K562 (cell line): ENCODE measurements around the gene HAUS7. TPM values are rescaled to one million over a fixed set of nuclear protein-coding genes. Genes with fewer than 3 reads are reported as not detected.

Experiments used
- ATAC-seq: fragments of 200-7000 bp; cut with Tn5 transposase; 3 replicates; pipeline ENCODE4 v1.9.1; 2020; ENCODE audit warnings: moderate library complexity
- BruUV-seq: library from RNA; stranded (reverse); fragments of 400-500 nt; replicated peaks from 2 replicates; lab custom pipeline; 2021; lab: Mats Ljungman, UMichigan
- CTCF ChIA-PET: fragments of 300-600 bp; formaldehyde crosslinking; extraction: SDS; loops from one replicate; lab custom pipeline; 2021; ENCODE audit warnings: low intra/inter-chr PET ratio; lab: Yijun Ruan, JAX
- POLR2A ChIA-PET: fragments of 300-600, 350-650 bp; sonication (Branson Sonifier 250); formaldehyde crosslinking; extraction: SDS; loops from one replicate; lab custom pipeline; 2021; ENCODE audit warnings: antibody characterized with exemption, inconsistent platforms; lab: Yijun Ruan, JAX
- DNase-seq, 4 experiments: peaks; one replicate each; pipeline versions ENCODE4 v3.0.0 to v3.0.0-alpha.2; 2011 to 2018; ENCODE audit warnings: low spot score in 3 of 4, mixed read lengths in 3 of 4; ENCODE audit errors: extremely low read depth in 1 of 4
- FAIRE-seq: peaks from 2 replicates; lab custom pipeline; 2011; peaks lifted over from hg19 to GRCh38; lab: Jason Lieb, UNC
- H2AFZ ChIP-seq: 2 replicates; pipeline ENCODE4 v1.6.0; 2011; ENCODE audit warnings: low read depth, low read length, control low read depth, inconsistent platforms
- H3K27ac ChIP-seq: fragments of 200-600 bp; 3 replicates; pipeline ENCODE4 v1.8.0; 2011; ENCODE audit warnings: low read depth, mild to moderate bottlenecking, control low read depth, inconsistent platforms, low read length, moderate library complexity, mixed read lengths; ENCODE audit errors: extremely low read depth
- H3K27me3 ChIP-seq, 2 experiments: fragments of 300-600 bp in 1 of 2; 2 replicates in 1 of 2; 3 replicates in 1 of 2; pipeline versions ENCODE4 v1.6.0 to v1.8.0; 2011; ENCODE audit warnings: inconsistent platforms in 2 of 2, low read length in 2 of 2, mild to moderate bottlenecking in 1 of 2, mixed read lengths in 1 of 2, moderate library complexity in 1 of 2; ENCODE audit not compliant: control insufficient read depth in 2 of 2, insufficient read depth in 2 of 2
- H3K36me3 ChIP-seq: fragments of 300-600 bp; 3 replicates; pipeline ENCODE4 v1.8.0; 2011; ENCODE audit warnings: mild to moderate bottlenecking, low read length, inconsistent platforms; ENCODE audit not compliant: control insufficient read depth, insufficient read depth
- H3K4me1 ChIP-seq, 2 experiments: fragments of 200-600 bp in 1 of 2; replicated peaks in 1 of 2; 2 replicates in 1 of 2; 3 replicates in 1 of 2; pipeline versions ENCODE4 v1.5.1 to v1.8.0; 2011; ENCODE audit warnings: inconsistent platforms in 2 of 2, low read length in 2 of 2, mild to moderate bottlenecking in 1 of 2, mixed read lengths in 1 of 2, moderate library complexity in 1 of 2; ENCODE audit not compliant: control insufficient read depth in 2 of 2, insufficient read depth in 2 of 2
- H3K4me2 ChIP-seq: 2 replicates; pipeline ENCODE4 v1.6.1; 2011; ENCODE audit warnings: low read length, control low read depth, inconsistent platforms, mixed read lengths; ENCODE audit not compliant: insufficient read depth
- H3K4me3 ChIP-seq: fragments of 200-600 bp; sonication (generic), shearing (Covaris generic); 2 replicates; pipeline ENCODE4 v1.5.1; 2016; ENCODE audit warnings: control low read depth, inconsistent platforms
- H3K79me2 ChIP-seq: fragments of 200-600 bp; 3 replicates; pipeline ENCODE4 v1.8.0; 2011; ENCODE audit warnings: low read length, inconsistent platforms; ENCODE audit not compliant: control insufficient read depth, insufficient read depth
- H3K9ac ChIP-seq, 2 experiments: 2 replicates each; pipeline versions ENCODE4 v1.6.0 to v1.6.1; 2011; ENCODE audit warnings: low read depth in 2 of 2, low read length in 2 of 2, control low read depth in 1 of 2, inconsistent platforms in 1 of 2, mild to moderate bottlenecking in 1 of 2, mixed read lengths in 1 of 2; ENCODE audit not compliant: insufficient read depth in 1 of 2
- H3K9me1 ChIP-seq: one replicate; pipeline ENCODE4 v1.6.0; 2011; ENCODE audit warnings: inconsistent platforms, mild to moderate bottlenecking, low read length, moderate library complexity; ENCODE audit not compliant: control insufficient read depth, insufficient read depth
- H3K9me3 ChIP-seq: replicated peaks from 2 replicates; pipeline ENCODE4 v1.5.1; 2011; ENCODE audit warnings: low read depth, low read length, inconsistent platforms; ENCODE audit not compliant: control insufficient read depth, insufficient read depth
- H4K20me1 ChIP-seq: replicated peaks from 2 replicates; pipeline ENCODE4 v1.6.1; 2011; ENCODE audit warnings: low read length, inconsistent platforms, mixed read lengths; ENCODE audit not compliant: control insufficient read depth, insufficient read depth
- BRD9 ChIP-seq: fragments of 450-650 bp; IDR thresholded peaks from 2 replicates; pipeline ENCODE4 v1.6.1; 2018; ENCODE audit warnings: low read depth; ENCODE audit not compliant: partially characterized antibody
- FOXK1 ChIP-seq: sonication (generic); formaldehyde crosslinking; IDR thresholded peaks from 2 replicates; pipeline ENCODE4 v1.8.0; 2022; ENCODE audit warnings: missing genetic modification reagents, mild to moderate bottlenecking, borderline replicate concordance
- FOXM1 ChIP-seq, 2 experiments: fragments of 450-650 bp in 1 of 2; sonication (generic) in 1 of 2; formaldehyde crosslinking in 1 of 2; IDR thresholded peaks; 2 replicates each; pipeline versions ENCODE4 v1.6.1 to v1.9.0; 2017 to 2022; ENCODE audit warnings: low read depth in 2 of 2, mild to moderate bottlenecking in 2 of 2, missing genetic modification reagents in 1 of 2, moderate library complexity in 1 of 2
- GTF2F1 ChIP-seq: IDR thresholded peaks from 2 replicates; pipeline ENCODE4 v1.6.1; 2011; ENCODE audit warnings: low read depth, low read length, improper control_type of control experiment
- MAFG ChIP-seq: fragments of 450-650 bp; conservative IDR thresholded peaks from 2 replicates; pipeline ENCODE4 v1.6.1; 2016; ENCODE audit warnings: missing genetic modification characterization, missing compliant biosample characterization
- MTA1 ChIP-seq: fragments of 450-650 bp; IDR thresholded peaks from 2 replicates; pipeline ENCODE4 v1.6.1; 2017; ENCODE audit warnings: borderline replicate concordance
- NCOR1 ChIP-seq: fragments of 450-650 bp; IDR thresholded peaks from 2 replicates; pipeline ENCODE4 v1.6.1; 2016; ENCODE audit warnings: mild to moderate bottlenecking, moderate library complexity
- ZNF699 ChIP-seq: fragments of 250-450 bp; sonication (Bioruptor Pico); IDR thresholded peaks from 2 replicates; pipeline ENCODE4 v1.8.0; 2021; ENCODE audit warnings: mild to moderate bottlenecking, moderate library complexity; ENCODE audit not compliant: insufficient replicate concordance
- WGBS: fragments of 100-300 bp; shearing (Covaris generic); methylation state at CpG from one replicate; pipeline ENCODE4 v1.1.6; 2016; ENCODE audit warnings: low coverage, mixed read lengths; ENCODE audit not compliant: insufficient coverage; ENCODE audit errors: missing lambda C conversion rate; 5-methylcytosine and 5-hydroxymethylcytosine counted together
- in situ Hi-C: fragments of 300-500 bp; cut with MboI; formaldehyde crosslinking; loops from 4 replicates; pipeline ENCODE4 v1.15.0; 2018; ENCODE audit warnings: inconsistent platforms, mixed read lengths
- intact Hi-C: fragments of 100-400 bp; cut with micrococcal nuclease; formaldehyde crosslinking; loops from 2 replicates; pipeline ENCODE4 v1.14.2; 2022
- polyA plus RNA-seq, 8 experiments: library from polyadenylated mRNA; depleted of rRNA in 4 of 8; stranded (reverse) in 5 of 8; unstranded in 3 of 8; fragments of >200 nt; fragmentation: Nextera tagmentation in 2 of 8; fragmentation: Illumina TruSeq in 1 of 8; extraction: Ambion mirVana in 2 of 8; extraction: Trizol in 1 of 8; gene quantifications; 2 replicates each; pipeline versions ENCODE4 v1.2.1 to v1.2.3, GENCODE V29; 2011 to 2014; ENCODE audit warnings: inconsistent platforms in 1 of 8, missing spikeins in 1 of 8
- total RNA-seq, 7 experiments: library from RNA; depleted of rRNA in 6 of 7; stranded (reverse); fragments of >200 nt in 6 of 7; fragmentation: Illumina TruSeq in 2 of 7; extraction: Trizol in 2 of 7; gene quantifications; 2 replicates each; pipeline versions ENCODE4 v1.2.1 to v1.2.3, GENCODE V29; 2011 to 2021; ENCODE audit warnings: low replicate concordance in 1 of 7
- TF ChIP-seq, protein P1 (sequence below): fragments of 450-650 bp; conservative IDR thresholded peaks from 2 replicates; pipeline ENCODE4 v1.6.1; 2016; ENCODE audit warnings: missing genetic modification characterization, low read depth, mild to moderate bottlenecking, control low read depth, missing compliant biosample characterization
- TF ChIP-seq, protein P2 (sequence below): fragments of 450-650 bp; IDR thresholded peaks from 2 replicates; pipeline ENCODE4 v1.6.1; 2016; ENCODE audit warnings: low read depth
- TF ChIP-seq, protein P3 (sequence below): sonication (generic); formaldehyde crosslinking; IDR thresholded peaks from 2 replicates; pipeline ENCODE4 v1.9.0; 2022; ENCODE audit warnings: mild to moderate bottlenecking, missing genetic modification reagents

The HAUS7 gene
- total and polyA plus RNA-seq, 9 of the 15 experiments (the other 6 are each of a cell fraction or from before 2014, with no cell fraction given): 10.0 to 94.9 (median 48.8) TPM

DNA sequence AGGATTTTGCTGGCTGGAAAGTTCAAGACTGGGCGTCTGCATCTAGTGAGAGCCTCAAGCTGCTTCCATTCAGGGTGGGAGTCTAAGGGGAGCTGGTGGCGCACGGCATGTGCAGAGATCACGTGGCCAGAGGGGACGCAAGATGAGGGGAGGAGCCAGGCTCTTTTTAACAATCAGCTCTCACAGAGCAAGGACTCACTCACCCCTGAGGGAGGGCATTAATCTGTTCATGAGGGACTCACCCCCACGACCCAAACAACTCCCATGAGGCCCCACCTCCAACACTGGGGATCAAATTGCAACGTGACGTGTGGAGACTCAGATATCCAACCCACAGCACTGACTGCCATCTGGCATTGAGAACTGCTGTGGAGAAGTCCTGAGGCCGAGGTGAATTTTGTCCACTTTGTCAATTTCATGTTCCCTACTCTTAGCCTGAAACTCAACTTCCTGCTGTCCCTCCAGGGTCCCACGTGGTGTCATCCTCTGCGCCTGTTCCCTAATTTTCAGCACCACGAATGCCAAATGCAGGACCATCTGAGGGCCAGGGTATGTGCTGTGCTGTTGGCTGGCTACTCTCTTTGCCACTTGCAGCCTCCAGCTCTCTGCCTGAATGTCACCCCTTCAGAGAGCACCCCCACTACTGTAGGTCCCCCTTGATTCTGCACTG, 53.5 kb downstream of the HAUS7 start:
- peak; percentile 23 to 63 (median 37) for DNase-seq
- H3K27me3 ChIP-seq: no peaks in the 10 kb centered on the region
- H4K20me1 ChIP-seq: no peaks in the 10 kb centered on the region
- peak overlapping the region; percentile 71 for H2AFZ ChIP-seq
- in situ Hi-C loops (no loop called here), intact Hi-C loops (no loop called here)
- H3K27ac ChIP-seq: peak overlapping the region; percentile 47; the same call in 1 of the 3 replicates
- CTCF ChIA-PET: no interaction called here
- 35% methylated on average over 9 of the region's 12 CpGs for WGBS
- no peaks in the 10 kb centered on the region for H3K9me3 ChIP-seq
- peak overlapping the region; percentile 34; the same call in 1 of the 2 replicates for H3K4me2 ChIP-seq
- peaks cover 8% of the 10 kb centered on the region for H3K79me2 ChIP-seq
- ATAC-seq: peak; percentile 88
- no TSS peak for BruUV-seq
- 0 out of 4 replicates have a peak overlapping the region, but pooled peaks of 1 of the 2 experiments have one; percentile 30 for H3K9ac ChIP-seq
- no peak overlapping the region for H3K4me3 ChIP-seq
- POLR2A ChIA-PET: no interaction called here
- H3K36me3 ChIP-seq: peaks cover 13% of the 10 kb centered on the region; the same call in 1 of the 3 replicates
- H3K4me1 ChIP-seq: peaks cover 15 to 21% of the 10 kb centered on the region in 2 experiments
- peaks cover 2% of the 10 kb centered on the region for H3K9me1 ChIP-seq
- FAIRE-seq: peak; percentile 84
- TF ChIP-seq FOXM1 (IDR thresholded peaks at IDR 0.05; ENCODE audit: low read depth) (no peak), FOXM1 (CRISPR knock-in tag; IDR thresholded peaks at IDR 0.05; ENCODE audit: low read depth) (no peak), ZNF699 (CRISPR knock-in tag) (no peak), MAFG (no peak), NCOR1 (no peak), FOXK1 (CRISPR knock-in tag) (no peak), BRD9 (no peak), MTA1 (no peak), GTF2F1 (no peak)
- TF ChIP-seq, protein P1, sequence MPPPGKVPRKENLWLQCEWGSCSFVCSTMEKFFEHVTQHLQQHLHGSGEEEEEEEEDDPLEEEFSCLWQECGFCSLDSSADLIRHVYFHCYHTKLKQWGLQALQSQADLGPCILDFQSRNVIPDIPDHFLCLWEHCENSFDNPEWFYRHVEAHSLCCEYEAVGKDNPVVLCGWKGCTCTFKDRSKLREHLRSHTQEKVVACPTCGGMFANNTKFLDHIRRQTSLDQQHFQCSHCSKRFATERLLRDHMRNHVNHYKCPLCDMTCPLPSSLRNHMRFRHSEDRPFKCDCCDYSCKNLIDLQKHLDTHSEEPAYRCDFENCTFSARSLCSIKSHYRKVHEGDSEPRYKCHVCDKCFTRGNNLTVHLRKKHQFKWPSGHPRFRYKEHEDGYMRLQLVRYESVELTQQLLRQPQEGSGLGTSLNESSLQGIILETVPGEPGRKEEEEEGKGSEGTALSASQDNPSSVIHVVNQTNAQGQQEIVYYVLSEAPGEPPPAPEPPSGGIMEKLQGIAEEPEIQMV: no peak
- TF ChIP-seq, protein P2, sequence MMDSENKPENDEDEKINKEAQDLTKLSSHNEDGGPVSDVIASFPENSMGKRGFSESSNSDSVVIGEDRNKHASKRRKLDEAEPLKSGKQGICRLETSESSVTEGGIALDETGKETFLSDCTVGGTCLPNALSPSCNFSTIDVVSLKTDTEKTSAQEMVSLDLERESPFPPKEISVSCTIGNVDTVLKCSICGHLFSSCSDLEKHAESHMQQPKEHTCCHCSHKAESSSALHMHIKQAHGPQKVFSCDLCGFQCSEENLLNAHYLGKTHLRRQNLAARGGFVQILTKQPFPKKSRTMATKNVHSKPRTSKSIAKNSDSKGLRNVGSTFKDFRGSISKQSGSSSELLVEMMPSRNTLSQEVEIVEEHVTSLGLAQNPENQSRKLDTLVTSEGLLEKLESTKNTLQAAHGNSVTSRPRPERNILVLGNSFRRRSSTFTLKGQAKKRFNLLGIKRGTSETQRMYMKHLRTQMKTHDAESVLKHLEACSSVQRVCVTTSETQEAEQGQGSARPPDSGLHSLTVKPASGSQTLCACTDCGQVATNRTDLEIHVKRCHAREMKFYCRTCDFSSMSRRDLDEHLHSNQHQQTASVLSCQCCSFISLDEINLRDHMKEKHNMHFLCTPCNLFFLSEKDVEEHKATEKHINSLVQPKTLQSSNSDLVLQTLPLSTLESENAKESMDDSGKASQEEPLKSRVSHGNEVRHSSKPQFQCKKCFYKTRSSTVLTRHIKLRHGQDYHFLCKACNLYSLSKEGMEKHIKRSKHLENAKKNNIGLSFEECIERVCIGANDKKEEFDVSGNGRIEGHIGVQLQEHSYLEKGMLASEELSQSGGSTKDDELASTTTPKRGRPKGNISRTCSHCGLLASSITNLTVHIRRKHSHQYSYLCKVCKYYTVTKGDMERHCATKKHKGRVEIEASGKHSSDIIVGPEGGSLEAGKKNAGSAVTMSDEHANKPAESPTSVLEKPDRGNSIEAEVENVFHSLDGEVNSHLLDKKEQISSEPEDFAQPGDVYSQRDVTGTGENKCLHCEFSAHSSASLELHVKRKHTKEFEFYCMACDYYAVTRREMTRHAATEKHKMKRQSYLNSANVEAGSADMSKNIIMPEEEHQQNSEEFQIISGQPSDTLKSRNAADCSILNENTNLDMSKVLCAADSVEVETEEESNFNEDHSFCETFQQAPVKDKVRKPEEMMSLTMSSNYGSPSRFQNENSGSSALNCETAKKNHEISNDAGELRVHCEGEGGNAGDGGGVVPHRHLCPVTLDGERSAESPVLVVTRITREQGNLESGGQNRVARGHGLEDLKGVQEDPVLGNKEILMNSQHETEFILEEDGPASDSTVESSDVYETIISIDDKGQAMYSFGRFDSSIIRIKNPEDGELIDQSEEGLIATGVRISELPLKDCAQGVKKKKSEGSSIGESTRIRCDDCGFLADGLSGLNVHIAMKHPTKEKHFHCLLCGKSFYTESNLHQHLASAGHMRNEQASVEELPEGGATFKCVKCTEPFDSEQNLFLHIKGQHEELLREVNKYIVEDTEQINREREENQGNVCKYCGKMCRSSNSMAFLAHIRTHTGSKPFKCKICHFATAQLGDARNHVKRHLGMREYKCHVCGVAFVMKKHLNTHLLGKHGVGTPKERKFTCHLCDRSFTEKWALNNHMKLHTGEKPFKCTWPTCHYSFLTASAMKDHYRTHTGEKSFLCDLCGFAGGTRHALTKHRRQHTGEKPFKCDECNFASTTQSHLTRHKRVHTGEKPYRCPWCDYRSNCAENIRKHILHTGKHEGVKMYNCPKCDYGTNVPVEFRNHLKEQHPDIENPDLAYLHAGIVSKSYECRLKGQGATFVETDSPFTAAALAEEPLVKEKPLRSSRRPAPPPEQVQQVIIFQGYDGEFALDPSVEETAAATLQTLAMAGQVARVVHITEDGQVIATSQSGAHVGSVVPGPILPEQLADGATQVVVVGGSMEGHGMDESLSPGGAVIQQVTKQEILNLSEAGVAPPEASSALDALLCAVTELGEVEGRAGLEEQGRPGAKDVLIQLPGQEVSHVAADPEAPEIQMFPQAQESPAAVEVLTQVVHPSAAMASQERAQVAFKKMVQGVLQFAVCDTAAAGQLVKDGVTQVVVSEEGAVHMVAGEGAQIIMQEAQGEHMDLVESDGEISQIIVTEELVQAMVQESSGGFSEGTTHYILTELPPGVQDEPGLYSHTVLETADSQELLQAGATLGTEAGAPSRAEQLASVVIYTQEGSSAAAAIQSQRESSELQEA: no peak
- TF ChIP-seq, protein P3, sequence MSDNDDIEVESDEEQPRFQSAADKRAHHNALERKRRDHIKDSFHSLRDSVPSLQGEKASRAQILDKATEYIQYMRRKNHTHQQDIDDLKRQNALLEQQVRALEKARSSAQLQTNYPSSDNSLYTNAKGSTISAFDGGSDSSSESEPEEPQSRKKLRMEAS (CRISPR knock-in tag): 0 out of 2 replicates have a peak, but pooled peaks have one; percentile 16
